Spinal cord (tissue), 10 donors: Measurements from ENCODE around the gene EMILIN2. TPM values are rescaled to one million over a fixed set of nuclear protein-coding genes. Genes with fewer than 3 reads are reported as not detected.

Experiments
- DNase-seq, 6 donors: peaks; one replicate each; pipeline versions ENCODE4 v3.0.0 to v3.0.0-alpha.2; 2013 to 2015; ENCODE audit warnings: low spot score in 6 of 6, low read depth in 4 of 6
- H3K27ac ChIP-seq: one replicate; pipeline ENCODE4 v1.5.1; 2013; ENCODE audit warnings: low read depth, low read length, control low read depth
- H3K27me3 ChIP-seq: one replicate; pipeline ENCODE4 v1.6.1; 2013; ENCODE audit warnings: low read length; ENCODE audit not compliant: control insufficient read depth, insufficient read depth
- H3K36me3 ChIP-seq: one replicate; pipeline ENCODE4 v1.6.1; 2013; ENCODE audit warnings: low read length; ENCODE audit not compliant: control insufficient read depth, insufficient read depth
- H3K4me1 ChIP-seq: one replicate; pipeline ENCODE4 v1.6.1; 2013; ENCODE audit warnings: low read length; ENCODE audit not compliant: control insufficient read depth, insufficient read depth
- H3K4me3 ChIP-seq: one replicate; pipeline ENCODE4 v1.5.1; 2013; ENCODE audit warnings: low read depth, low read length, control low read depth
- H3K9me3 ChIP-seq: one replicate; pipeline ENCODE4 v1.6.1; 2013; ENCODE audit warnings: low read length; ENCODE audit not compliant: control insufficient read depth, insufficient read depth
- WGBS: methylation state at CpG from one replicate; pipeline ENCODE4 v1.1.5; 2013; ENCODE audit warnings: missing lambda C conversion rate; ENCODE audit not compliant: insufficient coverage; 5-methylcytosine and 5-hydroxymethylcytosine counted together
- polyA plus RNA-seq, 2 donors: library from polyadenylated mRNA; unstranded; fragments of 120-200 nt; gene quantifications; one replicate each; pipeline ENCODE4 v1.2.1, GENCODE V29; 2013; ENCODE audit not compliant: insufficient read length in 2 of 2
- total RNA-seq, 2 donors: library from RNA; depleted of rRNA in 1 of 2; stranded (reverse); fragments of 120-200 nt in 1 of 2; fragments of >200 nt in 1 of 2; gene quantifications; one replicate each; pipeline versions ENCODE4 v1.2.3 to v1.2.4, GENCODE V29; 2013 to 2014
- donor health status: healthy.

EMILIN2 gene
- total and polyA plus RNA-seq, 4 donors = 5.6 to 20.1 (median 12.0) TPM

GRCh38 chr18:2882201-2882600 lies 35.4 kb downstream of the EMILIN2 start:
- 84% methylated on average over 4 of the region's 4 CpGs for WGBS
- Histone ChIP-seq H3K4me1 (peaks cover 5% of the 10 kb centered on the region), H3K27ac (peak overlapping the region; percentile 82), H3K27me3 (no peaks in the 10 kb centered on the region), H3K4me3 (no peak overlapping the region), H3K36me3 (no peaks in the 10 kb centered on the region), H3K9me3 (no peaks in the 10 kb centered on the region)
- DNase-seq = no peak

GRCh38 chr18:2883076-2883735 lies 36.4 kb downstream of the EMILIN2 start:
- no peak for DNase-seq
- Histone ChIP-seq H3K9me3 (no peaks in the 10 kb centered on the region), H3K36me3 (no peaks in the 10 kb centered on the region), H3K4me3 (no peak overlapping the region), H3K4me1 (peaks cover 5% of the 10 kb centered on the region), H3K27ac (peak overlapping the region; percentile 25), H3K27me3 (no peaks in the 10 kb centered on the region)
- whole genome bisulfite sequencing = 74% methylated on average over 9 of the region's 10 CpGs

- Histone ChIP-seq H3K27me3 (no peaks in the 10 kb centered on the region), H3K9me3 (no peaks in the 10 kb centered on the region), H3K4me3 (no peak overlapping the region), H3K27ac (no peak overlapping the region), H3K4me1 (peaks cover 5% of the 10 kb centered on the region), H3K36me3 (no peaks in the 10 kb centered on the region)
- WGBS = 95% methylated on average over 5 of the region's 13 CpGs
- DNase-seq = no peak
Observed at GRCh38 chr18:2884706-2885285, 38.0 kb downstream of the EMILIN2 start.

- 94% methylated on average over 2 of the region's 4 CpGs for WGBS
Observed at GRCh38 chr18:2887470-2887869, 40.7 kb downstream of the EMILIN2 start.

GRCh38 chr18:2889761-2890192 lies 43.0 kb downstream of the EMILIN2 start:
- H3K4me3 ChIP-seq = no peak overlapping the region
- H3K9me3 ChIP-seq = no peaks in the 10 kb centered on the region
- peak in 1 of 6 donors; percentile 16 for DNase-seq
- no peaks in the 10 kb centered on the region for H3K27me3 ChIP-seq
- WGBS = no CpG with 5 or more reads among the region's 3 CpGs
- no peaks in the 10 kb centered on the region for H3K36me3 ChIP-seq
- H3K27ac ChIP-seq = no peak overlapping the region
- no peaks in the 10 kb centered on the region for H3K4me1 ChIP-seq

More at GRCh38 chr18:2887470-2887869, 40.7 kb downstream of the EMILIN2 start:
- no peak for DNase-seq
- Histone ChIP-seq H3K27ac (no peak overlapping the region), H3K9me3 (no peaks in the 10 kb centered on the region), H3K4me1 (no peaks in the 10 kb centered on the region), H3K4me3 (no peak overlapping the region), H3K36me3 (no peaks in the 10 kb centered on the region), H3K27me3 (no peaks in the 10 kb centered on the region)

- no peak overlapping the region for H3K4me3 ChIP-seq
- no peak overlapping the region for H3K27ac ChIP-seq
- H3K27me3 ChIP-seq = no peaks in the 10 kb centered on the region
- no peaks in the 10 kb centered on the region for H3K4me1 ChIP-seq
- no peaks in the 10 kb centered on the region for H3K9me3 ChIP-seq
- no peaks in the 10 kb centered on the region for H3K36me3 ChIP-seq
- no peak for DNase-seq
- 88% methylated on average over 5 of the region's 5 CpGs for WGBS
Observed at GRCh38 chr18:2890606-2891005, 43.8 kb downstream of the EMILIN2 start.

GRCh38 chr18:2891526-2892431 lies 45.0 kb downstream of the EMILIN2 start:
- Histone ChIP-seq H3K27ac (no peak overlapping the region), H3K36me3 (no peaks in the 10 kb centered on the region), H3K4me3 (no peak overlapping the region), H3K4me1 (no peaks in the 10 kb centered on the region), H3K9me3 (no peaks in the 10 kb centered on the region), H3K27me3 (no peaks in the 10 kb centered on the region)
- no peak for DNase-seq
- whole genome bisulfite sequencing = 96% methylated on average over 19 of the region's 20 CpGs

GRCh38 chr18:2893056-2893455 lies 46.2 kb downstream of the EMILIN2 start:
- no peaks in the 10 kb centered on the region for H3K9me3 ChIP-seq
- no peak overlapping the region for H3K27ac ChIP-seq
- H3K4me3 ChIP-seq = no peak overlapping the region
- no peaks in the 10 kb centered on the region for H3K36me3 ChIP-seq
- DNase-seq = no peak
- peaks cover 4% of the 10 kb centered on the region for H3K4me1 ChIP-seq
- WGBS = 100% methylated on average over 3 of the region's 4 CpGs
- H3K27me3 ChIP-seq = no peaks in the 10 kb centered on the region

- Histone ChIP-seq H3K27me3 (no peaks in the 10 kb centered on the region), H3K4me1 (peaks cover 7% of the 10 kb centered on the region), H3K27ac (no peak overlapping the region), H3K4me3 (no peak overlapping the region), H3K36me3 (no peaks in the 10 kb centered on the region), H3K9me3 (no peaks in the 10 kb centered on the region)
- DNase-seq = no peak
- WGBS = 92% methylated on average over 3 of the region's 5 CpGs
Observed at GRCh38 chr18:2893676-2894075, 46.9 kb downstream of the EMILIN2 start.
